Islet of Langerhans (tissue), 1 donor: ENCODE data around the gene BCL2L12.

ENCODE experiments used
- FAIRE-seq: peaks from one replicate; lab custom pipeline; 2011; peaks lifted over from hg19 to GRCh38; lab: Jason Lieb, UNC

Gene BCL2L12

GRCh38 chr19:49664171-49665035 lies 1.3 kb upstream of the BCL2L12 start:
- no peak for FAIRE-seq

- no peak for FAIRE-seq
Measured at GRCh38 chr19:49665036-49665350, 740 bp upstream of the BCL2L12 start.

DNA sequence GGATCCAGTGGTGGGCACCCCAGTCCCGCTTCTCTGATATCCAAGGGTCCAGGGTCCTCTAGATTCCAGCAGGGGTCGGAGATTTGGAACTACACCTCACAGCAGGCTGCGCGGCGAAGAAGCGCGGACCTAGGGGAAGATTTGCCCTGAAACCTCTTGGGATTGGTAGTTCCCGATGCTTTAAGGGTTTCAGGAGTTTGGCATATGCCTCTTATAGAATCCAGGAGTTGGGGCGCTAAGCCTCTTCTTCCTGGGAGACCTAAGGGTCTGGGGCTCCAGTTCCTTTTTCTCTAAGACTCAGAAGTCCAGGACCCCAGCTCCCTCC lies 349 bp downstream of the BCL2L12 start:
- no peak for FAIRE-seq

- FAIRE-seq = no peak
Measured at GRCh38 chr19:49667473-49667872, 1.7 kb downstream of the BCL2L12 start.

DNA sequence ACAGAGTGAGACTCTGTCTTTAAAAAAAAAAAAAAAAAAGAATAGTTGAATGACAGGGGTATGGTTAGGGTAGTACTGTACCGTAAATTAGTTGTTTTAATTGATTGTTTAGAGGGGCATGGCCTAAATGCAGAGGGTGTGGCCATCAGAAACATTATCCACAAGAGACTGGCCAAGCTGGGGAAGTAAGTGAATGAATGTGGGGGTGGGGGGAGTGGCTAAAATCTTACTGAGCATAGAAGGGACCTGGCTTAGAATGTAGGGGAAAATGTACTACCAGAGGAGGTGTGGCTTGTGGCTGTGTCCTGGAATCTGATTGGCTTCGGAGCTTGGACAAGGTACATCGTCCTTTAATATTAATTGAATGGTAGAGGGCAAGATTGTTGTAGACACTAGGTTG lies 3.8 kb downstream of the BCL2L12 start:
- FAIRE-seq = no peak

- FAIRE-seq = no peak
Measured at GRCh38 chr19:49672131-49672919, 6.6 kb downstream of the BCL2L12 start.

GRCh38 chr19:49676136-49676783 lies 10.5 kb downstream of the BCL2L12 start:
- no peak for FAIRE-seq

DNA sequence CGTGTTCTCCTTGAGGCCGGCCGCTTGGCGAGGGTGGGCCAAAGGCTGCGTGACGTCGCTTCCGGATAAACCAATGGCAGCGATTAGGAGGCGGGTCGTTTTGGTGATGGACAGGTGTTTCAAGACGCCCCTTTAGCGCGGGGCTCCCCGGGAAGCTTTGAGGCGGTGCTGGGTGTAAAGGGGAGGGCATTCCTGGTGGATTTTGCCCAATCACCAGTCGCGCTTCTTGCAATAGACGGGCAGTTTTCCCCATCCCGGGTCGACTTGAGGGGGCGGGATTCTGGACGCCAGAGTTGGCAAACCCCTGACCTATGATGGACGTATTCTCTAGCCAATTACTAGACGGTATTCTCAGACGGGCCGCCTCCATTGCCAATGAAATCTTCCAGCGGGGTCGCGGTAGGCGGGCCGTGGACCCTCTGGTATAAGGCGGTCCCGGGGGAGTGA lies 11.1 kb downstream of the BCL2L12 start:
- FAIRE-seq = peak; percentile 96

DNA sequence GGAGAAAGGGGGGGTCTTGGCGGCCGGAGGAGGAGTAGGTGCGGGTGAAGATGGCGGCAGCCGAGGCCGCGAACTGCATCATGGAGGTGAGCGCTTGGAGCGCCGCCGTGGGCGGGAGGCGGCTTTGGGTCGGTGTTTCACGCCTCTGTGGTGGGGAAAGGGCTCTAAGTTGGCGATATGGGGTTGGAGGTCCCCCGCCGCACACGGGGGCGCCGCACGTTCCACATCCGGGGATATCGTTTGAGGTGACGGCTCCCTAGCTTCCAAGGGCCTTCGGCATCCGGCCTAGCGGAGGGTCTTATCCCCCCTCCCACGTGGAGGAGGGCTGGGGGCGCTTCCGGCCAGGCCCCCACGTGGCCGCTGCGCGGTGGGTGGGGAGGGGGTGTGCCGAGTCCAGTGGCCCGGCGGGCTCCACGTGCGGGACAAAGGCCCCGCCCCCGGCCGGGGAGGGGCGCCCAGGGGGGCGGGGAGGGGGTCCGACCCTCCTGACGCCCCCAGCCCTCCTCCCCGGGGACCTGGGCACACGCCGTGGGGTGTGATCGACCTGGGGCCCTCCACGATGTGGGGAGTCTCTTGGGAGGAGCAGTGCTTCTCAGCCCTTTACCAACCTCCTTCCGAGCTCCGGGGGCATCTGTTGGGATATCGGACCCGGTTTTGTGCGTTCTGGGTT lies 11.6 kb downstream of the BCL2L12 start, which contains the start of gene PRMT1:
TSS of gene PRMT1 (plus strand) at position 41 of the 670 bp plus-strand sequence. CDS start at position 51, 10 bp downstream.
- FAIRE-seq = no peak

GRCh38 chr19:49677901-49678674 lies 12.4 kb downstream of the BCL2L12 start:
- FAIRE-seq = no peak

DNA sequence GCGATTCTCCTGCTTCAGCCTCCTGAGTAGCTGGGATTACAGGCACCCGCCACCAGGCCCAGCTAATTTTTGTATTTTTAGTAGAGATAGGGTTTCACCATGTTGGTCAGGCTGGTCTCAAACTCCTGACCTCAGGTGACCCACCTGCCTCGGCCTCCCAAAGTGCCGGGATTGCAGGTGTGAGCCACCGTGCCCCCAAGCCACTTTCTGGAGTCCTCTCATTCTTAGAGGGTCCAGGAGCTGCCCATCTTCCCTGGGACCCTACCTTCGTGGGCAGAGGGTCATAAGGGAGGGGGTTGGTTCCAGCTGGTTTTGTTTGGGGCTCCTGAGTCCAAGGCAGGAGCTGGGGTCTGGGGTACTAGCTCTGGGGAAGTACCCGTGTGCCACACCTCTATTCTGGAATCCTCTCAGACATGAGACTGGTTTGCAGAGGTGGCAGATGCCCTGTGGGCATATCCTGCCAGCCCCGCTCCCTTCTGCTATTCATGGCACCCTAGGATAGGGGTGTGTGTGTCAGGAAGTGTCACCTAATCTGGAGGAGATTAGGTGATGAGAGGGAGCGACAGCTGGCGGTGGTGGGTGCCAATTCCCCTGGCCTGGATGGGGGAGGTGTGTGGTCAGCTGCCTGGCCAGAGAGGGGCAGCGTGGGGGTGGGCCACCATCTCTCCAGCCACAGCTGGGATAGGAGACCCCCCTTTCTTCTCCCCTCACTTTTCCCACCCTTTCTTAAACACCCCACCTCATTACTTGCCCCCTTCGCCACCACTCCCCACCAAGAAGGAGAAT lies 13.4 kb downstream of the BCL2L12 start:
- FAIRE-seq = no peak

DNA sequence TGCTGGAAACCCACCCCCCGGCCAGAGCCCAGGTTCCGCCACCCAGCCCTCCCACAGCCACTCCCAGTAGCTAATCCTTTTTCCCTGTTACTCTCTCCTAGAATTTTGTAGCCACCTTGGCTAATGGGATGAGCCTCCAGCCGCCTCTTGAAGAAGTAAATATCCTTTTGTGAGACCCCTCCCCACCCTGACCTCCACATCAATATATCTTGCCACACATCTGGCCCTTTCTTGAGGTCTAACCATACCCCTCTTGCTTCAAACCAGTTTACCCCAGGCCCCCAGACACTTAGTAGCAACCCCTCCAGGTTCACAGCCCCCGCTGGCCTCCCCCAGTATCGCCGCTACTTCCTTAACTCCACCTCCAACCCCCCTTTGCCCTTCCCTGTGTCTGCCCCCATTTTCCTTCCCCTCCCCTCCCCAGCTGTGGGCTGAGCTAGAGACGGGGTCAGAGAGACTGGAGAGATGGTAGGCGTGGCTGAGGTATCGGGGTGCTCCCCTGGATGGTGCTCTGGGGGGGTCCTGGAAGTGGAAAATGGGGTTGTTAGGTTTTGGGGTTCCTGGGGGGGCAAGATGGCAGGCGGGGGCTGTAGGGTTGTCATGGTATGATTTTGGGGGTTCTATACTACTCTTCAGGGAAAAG lies 14.2 kb downstream of the BCL2L12 start:
- no peak for FAIRE-seq

DNA sequence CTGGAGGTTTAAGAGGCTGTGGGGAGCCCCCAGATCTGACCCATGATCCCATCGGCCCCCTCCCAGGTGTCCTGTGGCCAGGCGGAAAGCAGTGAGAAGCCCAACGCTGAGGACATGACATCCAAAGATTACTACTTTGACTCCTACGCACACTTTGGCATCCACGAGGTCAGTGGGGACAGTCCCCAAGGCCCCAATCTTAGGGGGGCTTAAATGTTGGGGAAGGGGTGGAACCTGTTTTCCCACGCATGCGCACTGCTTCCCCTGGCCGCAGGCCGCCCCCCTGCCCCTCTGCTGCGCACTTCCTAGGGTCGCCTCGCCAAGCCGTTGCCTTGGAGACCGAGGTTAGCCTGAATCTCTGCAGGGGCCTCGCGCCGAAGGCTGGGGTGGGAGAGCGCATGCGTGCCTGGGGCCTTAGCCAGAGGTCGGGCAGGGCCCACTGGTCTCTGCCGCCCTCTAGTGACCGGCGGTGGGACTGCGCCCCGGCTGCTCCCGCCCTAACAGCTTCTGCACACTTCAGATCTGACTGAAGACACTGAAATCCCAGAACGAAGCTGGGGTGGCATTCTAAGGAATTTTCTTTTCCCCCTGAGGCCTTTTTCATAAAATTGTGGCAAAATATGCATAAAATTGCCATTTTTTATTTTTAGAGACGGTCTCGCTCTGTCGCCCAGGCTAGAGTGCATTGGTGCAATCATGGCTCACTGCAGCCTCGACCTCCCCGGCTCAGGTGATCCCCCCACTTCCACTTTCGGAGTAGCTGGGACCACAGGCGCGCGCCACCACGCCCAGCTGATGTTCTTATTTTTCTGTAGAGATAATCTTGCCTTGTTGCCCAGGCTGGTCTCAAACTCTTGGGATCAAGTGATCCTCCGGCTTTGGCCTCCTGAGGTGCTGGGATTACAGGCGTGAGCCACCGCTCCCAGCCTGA lies 15.0 kb downstream of the BCL2L12 start:
- no peak for FAIRE-seq

DNA sequence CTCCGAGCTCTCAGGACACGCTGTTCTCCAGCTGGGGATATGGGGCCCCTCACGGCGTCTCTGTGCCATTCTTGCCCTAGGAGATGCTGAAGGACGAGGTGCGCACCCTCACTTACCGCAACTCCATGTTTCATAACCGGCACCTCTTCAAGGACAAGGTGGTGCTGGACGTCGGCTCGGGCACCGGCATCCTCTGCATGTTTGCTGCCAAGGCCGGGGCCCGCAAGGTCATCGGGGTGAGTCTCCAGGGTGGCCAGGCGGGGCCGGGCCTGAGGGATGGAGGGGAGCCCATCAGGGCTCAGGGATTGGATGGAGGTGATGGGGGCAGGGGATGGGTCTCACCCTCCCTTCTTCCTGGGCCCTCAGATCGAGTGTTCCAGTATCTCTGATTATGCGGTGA lies 16.1 kb downstream of the BCL2L12 start:
- no peak for FAIRE-seq

DNA sequence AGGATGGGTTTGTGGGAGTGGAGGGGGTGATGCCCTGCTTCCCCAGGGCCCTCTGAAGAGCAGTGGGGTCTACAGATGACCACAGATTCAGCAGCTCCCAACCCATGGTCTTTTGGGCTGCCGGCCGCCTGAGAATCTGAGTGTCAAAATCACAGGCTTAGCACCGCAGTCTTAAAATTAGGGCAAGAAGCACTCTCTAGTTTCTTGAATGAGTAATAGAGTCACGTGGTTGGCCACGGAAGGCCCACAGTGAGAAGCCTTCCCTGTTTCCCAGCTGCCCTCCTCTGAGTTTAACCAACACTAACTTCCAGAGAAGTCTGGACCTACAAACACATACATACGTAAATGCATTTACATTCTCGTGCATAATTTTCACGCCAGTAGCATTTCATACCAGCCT lies 16.5 kb downstream of the BCL2L12 start:
- no peak for FAIRE-seq

DNA sequence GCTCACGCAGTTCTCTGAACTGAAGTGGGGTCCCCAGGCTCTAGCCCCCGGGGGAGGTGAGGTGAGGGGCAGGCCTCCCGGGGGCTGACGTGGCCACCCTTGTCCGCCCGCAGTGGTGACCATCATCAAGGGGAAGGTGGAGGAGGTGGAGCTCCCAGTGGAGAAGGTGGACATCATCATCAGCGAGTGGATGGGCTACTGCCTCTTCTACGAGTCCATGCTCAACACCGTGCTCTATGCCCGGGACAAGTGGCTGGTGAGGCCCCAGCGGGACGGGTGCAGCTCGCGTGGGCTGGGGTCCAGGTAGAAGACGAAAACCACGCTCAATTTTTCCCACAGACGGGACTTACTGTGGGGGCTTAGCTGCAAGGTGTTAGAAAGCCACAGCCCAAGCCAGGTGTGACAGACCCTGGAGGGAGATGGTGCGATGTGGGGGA lies 18.1 kb downstream of the BCL2L12 start:
- FAIRE-seq = no peak

GRCh38 chr19:49684251-49684982 lies 18.7 kb downstream of the BCL2L12 start:
- no peak for FAIRE-seq

- FAIRE-seq = no peak
Measured at GRCh38 chr19:49684983-49685553, 19.3 kb downstream of the BCL2L12 start.
